AG04450 (cell line): ENCODE data around the gene SLC5A10. TPM values are rescaled to one million over a fixed set of nuclear protein-coding genes. Genes with fewer than 3 reads are reported as not detected.

Source experiments
- CTCF ChIA-PET: fragments of 300-600, 350-600 bp; formaldehyde crosslinking; extraction: SDS; loops from one replicate; lab custom pipeline; 2022; ENCODE audit warnings: antibody characterized with exemption, inconsistent platforms; lab: Charles Lee
- POLR2A ChIA-PET: fragments of 350-600 bp; formaldehyde crosslinking; extraction: SDS; loops from one replicate; lab custom pipeline; 2021; ENCODE audit warnings: antibody characterized with exemption, inconsistent platforms; lab: Yijun Ruan, JAX
- DNase-seq: peaks from one replicate; pipeline ENCODE4 v3.0.0-alpha.2; 2011; ENCODE audit warnings: low read depth, low spot score
- H3K27ac ChIP-seq: one replicate; pipeline ENCODE4 v1.5.1; 2012; ENCODE audit warnings: low read depth, low read length, control low read depth
- H3K27me3 ChIP-seq: one replicate; pipeline ENCODE4 v1.6.0; 2012; ENCODE audit warnings: low read length; ENCODE audit not compliant: control insufficient read depth, insufficient read depth
- H3K4me3 ChIP-seq: 2 replicates; pipeline ENCODE4 v1.5.1; 2011; ENCODE audit warnings: mild to moderate bottlenecking, low read depth, low read length, control low read depth
- H3K9me3 ChIP-seq: 2 replicates; pipeline ENCODE4 v1.5.1; 2012; ENCODE audit warnings: low read length; ENCODE audit not compliant: control insufficient read depth, insufficient read depth
- polyA plus RNA-seq: library from polyadenylated mRNA; depleted of rRNA; stranded (reverse); fragments of >200 nt; gene quantifications from 2 replicates; pipeline ENCODE4 v1.2.3, GENCODE V29; 2011
- TF ChIP-seq, protein P1 (sequence below): IDR thresholded peaks from 2 replicates; pipeline ENCODE4 v1.5.1; 2011; ENCODE audit warnings: low read depth, low read length, control low read depth, inconsistent platforms

The SLC5A10 gene
- polyA plus RNA-seq, 1 experiment, result not detected

DNA sequence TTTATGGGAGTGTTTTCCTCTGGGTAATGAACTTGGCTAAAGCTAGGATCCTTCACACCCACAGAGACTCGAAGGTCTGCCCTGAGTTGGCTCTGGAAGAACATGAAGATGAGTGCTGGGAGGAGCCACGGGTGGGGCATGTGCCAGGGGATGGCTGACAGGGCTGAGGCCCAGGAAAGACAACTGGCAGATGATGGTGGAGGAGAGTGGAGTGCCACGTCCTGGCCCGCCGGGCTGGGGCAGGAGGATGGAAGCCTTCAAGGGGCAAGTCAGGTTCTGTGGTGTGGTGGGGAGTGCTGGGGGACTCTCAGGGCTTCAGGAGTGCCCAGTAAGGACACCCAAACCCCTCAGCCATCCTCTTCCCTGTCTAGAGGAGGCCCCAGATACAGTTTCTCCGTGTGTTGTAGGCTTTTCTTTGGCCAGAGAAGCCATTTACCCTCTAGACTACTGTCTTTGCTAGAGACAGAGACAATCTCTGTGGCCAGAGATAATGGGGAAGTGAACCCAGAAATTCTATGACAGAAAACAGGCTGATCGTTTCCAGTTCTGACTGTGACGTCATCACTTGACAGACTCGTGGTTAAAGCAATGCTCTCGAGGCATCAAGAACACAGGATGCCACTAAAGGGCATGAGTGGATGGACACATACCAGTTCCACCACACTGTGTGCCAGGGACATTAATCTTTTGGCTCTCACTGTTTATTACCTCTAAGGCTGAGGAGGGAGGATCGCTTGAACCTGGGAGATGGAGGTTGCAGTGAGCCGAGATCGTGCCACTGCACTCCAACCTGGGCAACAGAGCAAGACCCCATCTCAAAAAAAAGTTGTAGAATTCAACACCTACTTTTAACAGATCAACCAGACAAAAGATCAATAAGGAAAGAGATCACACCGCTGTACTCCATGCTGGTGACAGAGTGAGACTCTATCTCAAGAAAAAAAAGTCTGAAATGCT, 18.6 kb upstream of the SLC5A10 start:
- CTCF ChIA-PET, result interaction anchor here (0.7 kb wide), 1 partner anchor 28 kb away, joined by 3 read pairs; no protein-coding TSS in a partner anchor
- TF ChIP-seq, protein P1, sequence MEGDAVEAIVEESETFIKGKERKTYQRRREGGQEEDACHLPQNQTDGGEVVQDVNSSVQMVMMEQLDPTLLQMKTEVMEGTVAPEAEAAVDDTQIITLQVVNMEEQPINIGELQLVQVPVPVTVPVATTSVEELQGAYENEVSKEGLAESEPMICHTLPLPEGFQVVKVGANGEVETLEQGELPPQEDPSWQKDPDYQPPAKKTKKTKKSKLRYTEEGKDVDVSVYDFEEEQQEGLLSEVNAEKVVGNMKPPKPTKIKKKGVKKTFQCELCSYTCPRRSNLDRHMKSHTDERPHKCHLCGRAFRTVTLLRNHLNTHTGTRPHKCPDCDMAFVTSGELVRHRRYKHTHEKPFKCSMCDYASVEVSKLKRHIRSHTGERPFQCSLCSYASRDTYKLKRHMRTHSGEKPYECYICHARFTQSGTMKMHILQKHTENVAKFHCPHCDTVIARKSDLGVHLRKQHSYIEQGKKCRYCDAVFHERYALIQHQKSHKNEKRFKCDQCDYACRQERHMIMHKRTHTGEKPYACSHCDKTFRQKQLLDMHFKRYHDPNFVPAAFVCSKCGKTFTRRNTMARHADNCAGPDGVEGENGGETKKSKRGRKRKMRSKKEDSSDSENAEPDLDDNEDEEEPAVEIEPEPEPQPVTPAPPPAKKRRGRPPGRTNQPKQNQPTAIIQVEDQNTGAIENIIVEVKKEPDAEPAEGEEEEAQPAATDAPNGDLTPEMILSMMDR, result no peak
- POLR2A ChIA-PET, result no interaction called here
- no peak for DNase-seq
- H3K4me3 ChIP-seq, result no peak overlapping the region
- H3K27ac ChIP-seq, result no peak overlapping the region
- no peaks in the 10 kb centered on the region for H3K27me3 ChIP-seq
- H3K9me3 ChIP-seq, result no peaks in the 10 kb centered on the region

DNA sequence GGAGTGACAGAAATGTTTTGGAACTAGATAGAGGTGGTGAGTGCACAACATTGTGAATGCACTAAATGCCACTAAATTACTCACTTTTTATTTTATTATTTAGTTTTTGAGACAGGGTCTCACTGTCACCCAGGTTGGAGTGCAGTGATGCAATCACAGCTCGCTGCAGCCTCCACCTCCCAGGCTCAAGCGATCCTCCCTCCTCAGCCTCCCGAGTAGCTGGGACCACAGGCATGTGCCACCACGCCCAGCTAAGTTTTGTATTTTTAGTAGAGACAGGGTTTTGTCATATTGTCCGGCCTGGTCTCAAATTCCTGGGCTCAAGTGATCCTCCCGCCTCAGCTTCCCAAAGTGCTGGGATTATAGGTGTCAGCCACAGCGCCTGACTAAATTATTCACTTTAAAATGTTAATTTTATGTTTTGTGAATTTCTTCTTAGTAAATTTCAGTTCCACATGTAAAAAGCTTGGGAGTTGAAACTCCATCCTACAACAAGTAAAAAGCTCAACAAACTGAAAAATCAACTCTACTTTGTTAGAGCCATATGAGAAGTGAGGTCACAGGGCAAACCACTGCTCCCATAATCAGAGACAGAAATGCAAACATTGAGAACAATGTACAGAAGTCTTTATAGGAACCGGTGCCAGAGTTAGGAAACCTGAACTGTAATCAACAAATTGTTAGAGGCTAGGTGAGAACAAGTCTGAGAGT, 13.8 kb upstream of the SLC5A10 start:
- Histone ChIP-seq H3K27ac (no peak overlapping the region), H3K9me3 (no peaks in the 10 kb centered on the region), H3K27me3 (no peaks in the 10 kb centered on the region), H3K4me3 (no peak overlapping the region)
- DNase-seq, result no peak
- TF ChIP-seq, protein P1, result no peak
- ChIA-PET CTCF (interaction anchor here (1.3 kb wide), 1 partner anchor 23 kb away, joined by 4 read pairs; no protein-coding TSS in a partner anchor), POLR2A (interaction anchor here (0.6 kb wide), 1 partner anchor 1442 kb away, joined by 4 read pairs; the partner anchor contains the start of gene RASD1)

DNA sequence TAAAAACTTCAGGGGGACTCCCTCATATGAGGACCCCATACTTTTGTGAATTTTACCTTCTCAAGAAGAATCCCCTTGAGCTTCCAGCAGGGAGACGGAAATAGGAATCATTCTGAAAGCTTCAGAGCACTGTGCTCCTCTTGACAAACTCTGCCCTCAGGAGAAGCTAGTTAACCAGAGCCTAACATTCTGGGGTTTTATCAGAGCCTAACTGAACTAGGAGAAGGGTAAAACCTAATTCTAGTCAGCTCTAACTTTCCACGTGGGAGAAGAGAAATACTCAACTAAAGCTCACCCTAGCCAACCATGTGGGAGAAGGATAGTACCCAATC, 13.3 kb upstream of the SLC5A10 start:
- no peak overlapping the region for H3K4me3 ChIP-seq
- H3K27me3 ChIP-seq, result no peaks in the 10 kb centered on the region
- no peaks in the 10 kb centered on the region for H3K9me3 ChIP-seq
- H3K27ac ChIP-seq, result no peak overlapping the region
- DNase-seq, result no peak
- TF ChIP-seq, protein P1, result no peak
- ChIA-PET CTCF (no interaction called here), POLR2A (interaction anchor here (0.6 kb wide), 1 partner anchor 1442 kb away, joined by 4 read pairs; the partner anchor contains the start of gene RASD1)

DNA sequence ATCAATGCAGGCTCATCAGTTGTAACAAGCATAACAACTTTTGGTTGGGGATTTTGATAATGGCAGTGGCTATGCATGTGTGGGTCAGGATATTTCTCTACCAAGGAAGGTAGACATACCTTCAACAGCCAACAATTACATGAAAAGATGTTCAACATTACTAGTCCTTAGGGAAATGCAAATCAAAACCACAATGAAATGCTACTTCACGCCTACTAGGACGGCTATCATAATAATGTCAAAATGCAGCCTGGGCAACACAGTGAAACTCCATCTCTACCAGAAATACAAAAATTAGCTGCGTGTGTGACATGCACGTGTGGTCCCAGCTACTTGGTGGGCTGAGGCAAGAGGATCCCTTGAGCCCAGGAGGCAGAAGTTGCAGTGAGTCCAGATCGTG, 7.3 kb upstream of the SLC5A10 start:
- peaks cover 25% of the 10 kb centered on the region for H3K27me3 ChIP-seq
- TF ChIP-seq, protein P1, result no peak
- ChIA-PET POLR2A (no interaction called here), CTCF (interaction anchor here (4.3 kb wide), 1 partner anchor 17 kb away, joined by 17 read pairs; no protein-coding TSS in a partner anchor)
- no peak overlapping the region for H3K27ac ChIP-seq
- H3K9me3 ChIP-seq, result no peaks in the 10 kb centered on the region
- H3K4me3 ChIP-seq, result no peak overlapping the region
- DNase-seq, result no peak

DNA sequence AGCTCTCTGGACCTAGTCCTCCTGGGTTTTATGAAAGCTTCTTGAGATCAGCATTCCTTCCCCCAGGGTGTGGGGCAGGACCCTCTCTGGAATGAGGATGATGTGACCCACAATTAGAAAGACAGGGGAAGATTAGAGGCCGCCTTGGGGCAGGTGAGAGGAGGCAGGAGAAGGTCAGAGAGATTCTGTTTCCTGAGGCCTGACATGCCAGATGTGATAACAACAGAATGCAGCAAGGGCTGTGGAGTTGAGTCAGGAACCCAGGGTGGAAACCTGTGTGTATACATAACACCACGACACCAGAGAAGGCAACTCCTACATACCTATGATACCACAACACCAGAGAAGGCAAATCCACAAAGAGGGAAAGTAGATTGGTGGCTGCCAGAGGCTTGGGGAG, 5.4 kb upstream of the SLC5A10 start:
- DNase-seq, result no peak
- TF ChIP-seq, protein P1, result no peak
- POLR2A ChIA-PET, result no interaction called here
- CTCF ChIA-PET, result no interaction called here
- peaks cover 37% of the 10 kb centered on the region for H3K27me3 ChIP-seq
- H3K4me3 ChIP-seq, result no peak overlapping the region
- no peak overlapping the region for H3K27ac ChIP-seq
- no peaks in the 10 kb centered on the region for H3K9me3 ChIP-seq
